T-helper 2 cell treated with Interferon-gamma antibody and Interleukin-4, amounts not matched to agents 100 ng/mL and 5 ng/mL, for 36 hours (primary cell): ENCODE data around the gene HACE1. TPM values are rescaled to one million over a fixed set of nuclear protein-coding genes. Genes with fewer than 3 reads are reported as not detected.
"Not testable (repeated sequence)": the region's sequence is repeated elsewhere in the genome, so short reads cannot be mapped to it uniquely, and the experiment has no call there.

Source experiments
- intact Hi-C: fragments of 100-400 bp; cut with micrococcal nuclease; formaldehyde crosslinking; loops from one replicate; pipeline ENCODE4 v1.15.1; 2023
- total RNA-seq: library from RNA; stranded (reverse); gene quantifications from 2 replicates; pipeline ENCODE4 v1.2.3, GENCODE V29; 2022

Gene HACE1
- total RNA-seq, 1 donor from 2014 or later: 13.1 TPM

DNA sequence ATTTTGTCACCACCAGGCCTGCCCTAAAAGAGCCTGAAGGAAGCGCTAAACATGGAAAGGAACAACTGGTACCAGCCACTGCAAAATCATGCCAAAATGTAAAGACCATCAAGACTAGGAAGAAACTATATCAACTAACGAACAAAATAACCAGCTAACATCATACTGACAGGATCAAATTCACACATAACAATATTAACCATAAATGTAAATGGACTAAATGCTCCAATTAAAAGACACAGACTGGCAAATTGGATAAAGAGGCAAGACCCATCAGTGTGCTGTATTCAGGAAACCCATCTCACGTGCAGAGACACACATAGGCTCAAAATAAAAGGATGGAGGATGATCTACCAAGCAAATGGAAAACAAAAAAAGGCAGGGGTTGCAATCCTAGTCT lies 120.6 kb downstream of the HACE1 start:
- intact Hi-C loops: not testable (repeated sequence)

DNA sequence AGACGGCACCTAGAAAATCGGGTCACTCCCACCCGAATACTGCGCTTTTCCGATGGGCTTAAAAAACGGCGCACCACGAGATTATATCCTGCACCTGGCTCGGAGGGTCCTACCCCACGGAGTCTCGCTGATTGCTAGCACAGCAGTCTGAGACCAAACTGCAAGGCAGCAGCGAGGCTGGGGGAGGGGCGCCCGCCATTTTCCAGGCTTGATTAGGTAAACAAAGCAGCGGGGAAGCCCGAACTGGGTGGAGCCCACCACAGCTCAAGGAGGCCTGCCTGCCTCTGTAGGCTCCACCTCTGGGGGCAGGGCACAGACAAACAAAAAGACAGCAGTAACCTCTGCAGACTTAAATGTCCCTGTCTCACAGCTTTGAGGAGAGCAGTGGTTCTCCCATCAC lies 122.2 kb downstream of the HACE1 start:
- intact Hi-C loops: not testable (repeated sequence)

DNA sequence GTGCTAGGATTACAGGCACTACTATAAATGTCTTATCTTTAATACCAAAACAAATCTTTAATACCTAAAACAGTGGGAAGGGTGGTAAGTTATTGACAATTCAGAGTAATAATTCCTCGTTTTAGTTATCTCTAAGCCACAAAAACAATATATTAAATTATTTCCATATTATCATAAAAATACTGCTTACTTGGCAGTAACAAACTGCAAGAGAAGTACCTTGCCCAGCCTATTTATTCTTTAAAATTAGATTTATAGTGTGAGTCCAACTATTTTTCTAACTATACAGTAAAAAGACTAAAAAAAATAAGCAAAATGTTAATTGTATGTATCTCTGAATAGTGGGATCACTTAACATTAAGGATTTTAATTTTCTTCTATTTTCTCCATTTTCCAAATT lies 123.2 kb downstream of the HACE1 start:
- intact Hi-C loops: no loop called here

DNA sequence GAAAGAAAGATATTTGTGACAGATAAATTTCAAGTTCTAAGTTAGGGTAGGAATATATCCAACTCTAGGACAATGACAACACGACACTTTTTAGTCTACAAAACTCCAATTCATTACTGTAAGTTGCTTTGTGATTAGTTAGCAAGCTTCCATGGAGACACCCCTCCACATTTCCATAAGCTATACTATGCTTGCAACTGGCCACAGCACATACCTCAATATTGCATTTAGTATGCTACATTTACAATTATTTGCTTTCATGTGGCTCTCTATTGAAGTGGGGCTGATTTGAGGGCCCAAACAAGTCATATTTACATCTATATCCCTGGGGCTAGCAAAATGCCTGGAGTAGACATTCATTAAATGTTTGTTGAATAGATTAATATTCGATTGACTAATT lies 129.3 kb downstream of the HACE1 start:
- intact Hi-C loops: no loop called here

- intact Hi-C loops: no loop called here
These were observed 130.3 kb downstream of the HACE1 start for GRCh38 chr6:104729433-104729832.

- intact Hi-C loops: no loop called here
These were observed 131.3 kb downstream of the HACE1 start for GRCh38 chr6:104728448-104728847.

- intact Hi-C loops: no loop called here
These were observed 141.0 kb downstream of the HACE1 start for GRCh38 chr6:104718672-104719071.

- intact Hi-C loops: no loop called here
These were observed 142.9 kb downstream of the HACE1 start for GRCh38 chr6:104716858-104717257.

DNA sequence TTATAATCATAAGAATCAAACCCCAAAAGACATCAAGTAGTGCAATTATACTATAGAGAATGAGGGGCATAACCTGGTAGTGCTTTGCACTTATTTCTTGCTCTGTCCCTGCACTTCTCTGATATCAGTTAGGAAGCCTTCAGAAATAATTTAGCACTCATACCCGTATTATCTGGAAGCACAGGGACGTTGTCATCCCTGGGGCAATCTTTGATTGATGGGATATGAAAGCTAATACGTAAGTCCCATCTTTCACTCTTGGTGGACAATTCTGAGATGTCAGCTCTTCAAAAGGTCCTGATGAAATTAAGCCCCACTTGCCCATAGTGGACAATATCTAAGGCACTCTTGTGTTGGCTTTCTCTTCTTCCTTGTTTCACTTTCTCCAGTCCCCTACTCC lies 144.9 kb downstream of the HACE1 start:
- intact Hi-C loops: no loop called here

GRCh38 chr6:104713982-104714381 lies 145.7 kb downstream of the HACE1 start:
- intact Hi-C loops: no loop called here

GRCh38 chr6:104711371-104711770 lies 148.3 kb downstream of the HACE1 start:
- intact Hi-C loops: no loop called here

- intact Hi-C loops: no loop called here
These were observed 149.0 kb downstream of the HACE1 start for GRCh38 chr6:104710543-104711335.

GRCh38 chr6:104705916-104706442 lies 153.7 kb downstream of the HACE1 start:
- intact Hi-C loops: loop anchor here (1.0 kb wide), 1 partner anchor 83 kb away; no protein-coding TSS in a partner anchor

GRCh38 chr6:104705095-104705707 lies 154.5 kb downstream of the HACE1 start:
- intact Hi-C loops: loop anchor here (1.0 kb wide), 1 partner anchor 84 kb away; no protein-coding TSS in a partner anchor

DNA sequence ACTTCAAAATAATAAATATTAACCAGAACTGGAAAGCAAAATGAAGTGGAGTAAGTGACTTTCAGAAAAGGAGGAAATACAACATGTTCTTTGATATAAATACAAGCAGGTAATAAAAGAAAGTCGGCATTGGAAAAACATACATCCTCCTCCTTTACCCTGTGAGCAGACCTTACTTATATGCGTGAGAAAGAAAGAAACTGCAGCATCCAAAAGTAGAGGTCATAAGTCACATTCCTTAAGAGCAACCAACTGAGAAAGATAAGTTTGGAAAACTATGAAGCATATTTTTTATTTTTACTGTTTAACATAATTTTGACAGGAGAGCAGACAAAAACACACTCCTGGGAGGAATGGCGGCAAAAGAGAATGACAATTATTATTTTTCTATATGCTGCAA lies 155.5 kb downstream of the HACE1 start:
- intact Hi-C loops: no loop called here

DNA sequence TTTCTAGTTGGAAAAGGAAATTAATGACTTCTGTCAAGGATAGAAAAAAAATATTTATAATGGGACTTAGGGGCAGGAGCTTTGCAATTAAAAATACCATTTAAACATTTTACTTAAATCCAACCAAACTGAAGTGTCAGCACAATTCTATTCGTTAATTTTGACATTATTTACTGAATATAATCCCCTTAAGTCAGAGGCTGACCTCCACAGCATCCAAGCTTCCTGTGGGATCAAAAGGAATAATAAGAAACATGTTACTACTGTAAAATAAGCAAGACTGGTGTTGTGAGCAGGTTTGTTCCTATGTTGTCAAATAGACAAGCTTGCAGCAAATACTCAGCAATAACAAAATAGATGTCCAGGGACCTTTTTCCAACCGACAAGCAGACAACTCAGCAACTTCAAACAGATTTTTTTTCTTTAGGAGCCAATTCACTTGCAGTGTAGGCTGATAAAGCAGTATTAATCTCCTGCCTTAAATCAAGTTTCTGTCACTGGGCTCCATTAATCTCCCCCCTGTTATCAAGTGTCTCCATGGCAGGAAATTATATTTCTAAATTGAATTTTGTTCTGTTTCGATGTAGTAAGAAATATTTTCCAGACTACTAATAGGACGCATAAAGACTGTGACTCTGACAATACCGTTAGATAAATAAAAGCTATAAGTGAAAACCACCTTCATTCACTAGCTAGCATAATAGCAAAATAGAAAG lies 157.4 kb downstream of the HACE1 start:
- intact Hi-C loops: no loop called here

GRCh38 chr6:104700371-104701185 lies 159.1 kb downstream of the HACE1 start:
- intact Hi-C loops: no loop called here

GRCh38 chr6:104699593-104700329 lies 160.0 kb downstream of the HACE1 start:
- intact Hi-C loops: no loop called here

- intact Hi-C loops: no loop called here
These were observed 160.7 kb downstream of the HACE1 start for GRCh38 chr6:104698979-104699378.

DNA sequence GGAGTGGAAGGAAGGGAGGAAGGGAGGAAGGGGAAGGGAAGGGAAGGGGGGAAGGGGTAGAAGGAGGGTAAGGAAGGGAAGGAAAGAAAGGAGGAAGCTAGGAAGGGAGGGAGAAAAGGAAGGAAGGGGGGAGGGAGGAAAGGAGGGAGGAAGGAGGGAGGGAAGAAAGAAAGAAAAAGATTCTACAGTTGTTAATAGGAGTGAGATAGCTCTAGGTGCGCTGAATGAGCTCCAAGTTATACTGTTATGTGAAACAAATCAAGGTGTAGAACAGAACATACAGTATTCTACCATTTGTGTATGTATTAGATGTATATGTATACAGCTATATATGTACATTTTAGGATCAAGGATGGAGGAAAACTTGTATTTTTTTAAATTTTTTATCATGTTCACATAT lies 167.7 kb downstream of the HACE1 start:
- intact Hi-C loops: no loop called here
